Endometrial microvascular endothelial cells (primary cell): ENCODE measurements around the gene ACAD9. TPM values are rescaled to one million over a fixed set of nuclear protein-coding genes. Genes with fewer than 3 reads are reported as not detected.
"Not testable (repeated sequence)": the region's sequence is repeated elsewhere in the genome, so short reads cannot be mapped to it uniquely, and the experiment has no call there.

Experiments
- in situ Hi-C: cut with HindIII; loops from 2 replicates; pipeline ENCODE4 v1.10.0; 2017; ENCODE audit warnings: low sequenced_read_pairs, low pct_unique_long_range_greater_than_20kb; ENCODE audit errors: inconsistent ontology term
- total RNA-seq: library from RNA; depleted of rRNA; stranded (reverse); fragments of >200 nt; gene quantifications from one replicate; pipeline ENCODE4 v1.2.3, GENCODE V29; 2015; ENCODE audit errors: inconsistent ontology term

ACAD9 gene
- total RNA-seq, 1 donor from 2014 or later = 60.9 TPM

DNA sequence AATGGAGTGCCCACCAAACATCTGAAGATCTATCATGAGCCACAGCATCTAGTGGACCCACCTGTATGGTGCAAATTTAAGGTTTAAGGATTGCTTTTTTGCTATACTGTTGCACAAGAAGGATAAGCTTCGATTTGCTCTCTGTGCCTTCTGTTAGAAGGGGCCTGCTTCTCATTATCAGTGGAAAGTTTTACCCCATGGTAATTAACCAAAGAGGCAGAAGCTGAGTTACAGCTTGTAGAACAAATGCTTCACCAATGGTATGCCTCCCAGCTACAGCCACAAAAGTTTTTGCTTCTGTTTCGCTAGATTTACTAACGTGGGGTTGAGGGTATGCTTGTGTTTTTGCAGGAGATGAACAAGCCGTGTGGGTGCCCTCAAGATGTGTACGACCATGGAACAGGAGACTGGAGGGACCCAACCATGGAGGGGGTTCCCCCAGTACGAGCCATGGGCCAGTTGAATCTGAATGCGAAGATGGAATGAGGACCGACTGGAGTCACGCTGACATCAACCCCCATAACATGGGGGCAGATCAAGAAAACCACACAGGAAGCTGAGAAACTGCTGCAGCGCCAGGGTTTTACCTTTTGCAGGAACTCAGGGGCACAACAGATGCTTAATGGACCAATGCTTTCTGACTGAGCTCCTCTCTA, 43.5 kb downstream of the ACAD9 start:
- in situ Hi-C loops = no loop called here

DNA sequence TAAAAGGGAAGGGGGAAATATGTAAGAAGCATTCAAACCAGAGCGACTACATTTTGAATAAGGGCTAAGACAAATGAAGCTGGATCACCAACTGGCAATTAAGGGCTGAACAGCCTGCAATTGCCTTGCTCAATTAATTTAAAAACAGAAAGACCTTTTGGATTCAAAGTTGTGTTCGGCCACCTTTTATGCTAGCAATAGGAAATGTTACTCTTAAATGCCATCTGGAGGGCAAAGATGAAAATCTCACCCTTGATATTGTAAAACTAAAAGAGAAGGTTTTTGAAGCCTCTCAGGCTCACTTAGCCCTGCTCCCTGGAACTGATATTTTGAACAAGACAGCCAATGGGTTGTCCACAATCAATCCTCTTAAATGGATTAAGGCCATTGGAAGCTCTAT, 44.2 kb downstream of the ACAD9 start:
- in situ Hi-C loops = no loop called here

DNA sequence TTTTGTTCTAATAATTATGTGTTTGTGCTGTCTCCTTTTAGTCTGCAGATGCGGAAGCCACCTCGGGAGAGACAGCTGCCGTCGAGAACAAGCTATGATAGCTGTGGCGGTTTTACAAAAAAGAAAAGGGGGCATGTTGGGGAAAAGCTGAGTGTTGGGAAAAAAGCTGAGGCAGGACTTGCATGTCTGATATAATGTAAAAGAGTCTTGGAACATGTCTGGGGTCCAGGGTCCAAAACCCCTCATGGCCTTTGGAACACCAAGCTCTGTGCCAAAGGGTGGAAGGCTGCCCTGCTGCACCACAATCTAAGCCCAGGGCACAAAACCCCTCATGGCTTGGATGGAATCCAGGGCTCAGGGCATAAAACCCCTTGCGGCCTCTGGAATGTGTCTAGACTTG, 44.6 kb downstream of the ACAD9 start:
- in situ Hi-C loops = not testable (repeated sequence)

DNA sequence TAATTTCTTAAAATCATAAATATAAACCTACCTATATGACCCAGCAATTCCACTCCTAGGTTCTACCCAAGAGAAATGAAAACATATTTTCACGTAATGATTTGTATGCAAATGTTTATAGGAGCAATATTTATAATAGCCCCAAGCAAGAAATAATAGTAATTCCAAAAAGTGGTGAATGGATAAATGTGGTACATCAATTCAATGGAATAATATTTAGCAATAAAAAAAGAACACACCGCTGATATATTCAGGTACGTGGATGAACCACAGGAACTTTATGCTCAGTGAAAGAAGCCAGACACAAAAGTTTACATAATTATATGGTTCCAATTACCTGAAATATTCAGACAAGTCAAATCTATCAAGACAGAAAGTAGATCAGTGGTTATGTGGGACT, 49.9 kb downstream of the ACAD9 start:
- in situ Hi-C loops = no loop called here

DNA sequence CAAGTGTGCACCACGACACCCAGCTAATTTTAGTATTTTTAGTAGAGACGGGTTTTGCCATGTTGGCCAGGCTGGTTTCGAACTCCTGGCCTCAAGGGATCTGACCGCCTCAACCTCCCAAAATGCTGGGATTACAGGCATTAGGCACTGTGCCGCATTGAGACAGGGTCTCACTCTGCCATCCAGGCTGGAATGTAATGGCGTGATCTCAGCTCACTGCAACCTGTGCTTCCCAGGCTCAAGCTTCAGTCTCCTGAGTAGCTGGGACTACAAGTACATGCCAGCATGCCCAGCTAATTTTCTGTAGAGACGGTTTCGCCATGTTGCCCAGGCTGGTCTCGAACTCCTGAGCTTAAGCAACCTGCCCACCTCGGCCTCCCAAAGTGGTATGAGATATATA, 51.6 kb downstream of the ACAD9 start:
- in situ Hi-C loops = no loop called here

DNA sequence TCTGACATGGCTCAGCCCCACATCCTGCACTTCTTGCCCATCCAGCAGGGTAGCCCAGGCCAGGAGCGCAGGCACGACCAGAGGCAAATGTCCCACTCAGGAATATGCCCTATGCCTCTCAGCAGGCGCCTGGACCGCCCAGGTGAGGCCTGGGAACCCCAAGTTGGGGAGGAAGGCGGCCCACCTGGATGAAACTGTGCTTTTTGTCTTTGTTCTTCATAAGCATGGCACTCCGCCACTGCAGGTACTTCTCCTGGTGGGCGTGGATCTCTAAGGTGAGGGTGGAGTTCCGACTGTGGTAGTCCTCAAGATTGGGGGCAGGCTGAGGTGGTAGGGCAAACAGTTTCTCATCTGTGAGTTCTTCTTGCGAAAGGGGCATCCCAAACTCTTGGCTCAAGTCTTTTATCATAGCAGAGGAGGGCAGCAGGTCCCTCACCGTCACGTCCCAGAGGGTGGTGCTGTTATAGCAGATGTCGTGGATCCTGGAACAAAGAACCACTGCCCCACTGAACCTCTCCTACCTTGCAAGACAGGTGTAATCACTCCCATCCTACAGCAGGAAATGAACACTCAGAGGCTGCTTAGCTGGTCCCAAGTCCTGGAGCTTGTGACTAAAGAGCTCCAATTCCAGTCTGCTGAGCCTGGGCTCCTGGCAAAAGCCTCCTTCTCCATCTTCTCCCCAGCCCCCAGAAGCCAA, 53.2 kb downstream of the ACAD9 start:
- in situ Hi-C loops = no loop called here

DNA sequence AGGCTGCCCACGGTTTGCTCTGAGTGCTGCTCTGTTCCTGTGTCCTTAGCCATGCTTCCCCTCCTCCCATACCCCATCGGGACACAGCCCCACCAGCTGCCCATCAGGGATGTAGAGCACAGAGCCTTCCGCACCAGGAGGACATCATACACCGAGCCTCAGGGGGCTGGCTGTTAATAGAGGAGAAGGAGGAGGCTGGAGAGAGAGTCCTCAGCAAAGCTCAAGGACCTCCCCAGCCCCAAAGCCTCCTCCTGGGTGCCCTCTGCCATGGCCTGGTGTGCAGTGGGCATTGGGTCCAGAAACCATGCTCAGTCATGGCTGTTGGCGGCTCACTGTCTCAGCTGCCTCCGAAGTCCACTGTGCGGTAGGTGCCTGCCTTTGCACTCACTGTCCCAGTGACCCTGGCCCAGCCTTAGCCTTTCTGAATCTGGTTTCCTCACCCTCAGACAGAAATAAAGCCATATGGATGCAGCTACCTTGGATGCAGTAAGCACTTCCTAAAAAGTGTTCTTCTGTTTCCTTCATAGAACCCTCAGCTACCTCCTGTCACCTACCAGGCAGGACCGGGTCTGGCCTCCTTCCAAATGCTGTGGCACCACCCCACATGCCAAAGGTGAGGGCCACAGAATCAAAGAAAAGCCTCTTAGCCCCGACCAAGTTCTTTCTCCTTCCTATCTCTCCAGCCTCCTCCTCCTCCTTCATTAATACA, 53.9 kb downstream of the ACAD9 start:
- in situ Hi-C loops = no loop called here

DNA sequence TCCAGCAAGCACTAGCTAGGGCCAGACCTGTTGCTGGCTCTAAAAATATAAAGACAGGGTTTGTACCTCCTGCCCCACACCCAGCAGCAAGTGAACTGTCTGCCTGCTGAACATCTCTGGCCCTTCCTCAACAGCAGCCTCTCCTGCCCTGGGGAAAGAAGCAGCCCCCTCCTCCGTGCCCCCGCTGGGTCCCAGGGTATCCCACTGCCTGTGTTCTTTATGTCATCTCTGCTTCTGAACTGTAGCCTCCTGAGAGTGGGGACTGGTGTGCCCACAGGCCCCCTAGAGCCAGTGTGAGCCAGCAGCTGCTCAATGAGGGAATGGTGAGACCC, 54.5 kb downstream of the ACAD9 start:
- in situ Hi-C loops = no loop called here

DNA sequence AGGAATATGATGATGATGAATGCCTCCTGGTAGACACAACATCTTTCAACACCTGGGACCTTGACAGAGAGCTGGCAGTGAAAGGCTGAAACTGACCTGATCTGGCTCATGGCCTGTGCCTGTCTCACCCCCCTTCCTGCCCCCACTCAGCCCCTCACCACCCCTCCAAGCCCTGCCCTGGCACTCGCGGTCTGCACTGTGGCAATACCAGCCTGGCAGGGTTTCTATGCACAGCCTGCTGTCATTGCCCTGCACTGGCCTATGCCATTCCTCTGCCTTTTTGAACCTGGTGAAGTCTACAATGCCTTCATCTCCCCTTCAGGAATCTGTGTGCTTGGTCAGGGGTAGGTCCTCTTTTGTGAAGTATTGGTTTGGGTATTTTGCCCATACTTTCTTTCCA, 56.5 kb downstream of the ACAD9 start:
- in situ Hi-C loops = no loop called here

DNA sequence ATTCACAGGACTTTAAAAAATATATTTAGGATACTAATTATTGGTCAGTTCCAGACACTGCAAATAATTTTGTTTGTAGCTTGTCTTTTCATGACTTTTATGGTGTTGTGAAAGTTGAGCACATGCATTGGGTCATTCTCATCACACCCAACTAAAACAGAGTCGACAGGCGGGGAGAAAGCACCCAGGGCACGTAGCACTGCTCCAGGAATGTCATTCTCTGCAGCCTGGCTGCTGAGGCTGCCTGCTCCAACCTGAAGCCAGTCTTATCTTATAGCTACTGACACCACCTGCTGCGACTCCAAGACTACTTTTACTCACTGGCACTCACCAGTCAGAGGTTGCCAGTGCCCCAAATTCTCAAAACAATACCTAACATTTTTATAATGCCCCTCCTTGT, 56.9 kb downstream of the ACAD9 start:
- in situ Hi-C loops = no loop called here

DNA sequence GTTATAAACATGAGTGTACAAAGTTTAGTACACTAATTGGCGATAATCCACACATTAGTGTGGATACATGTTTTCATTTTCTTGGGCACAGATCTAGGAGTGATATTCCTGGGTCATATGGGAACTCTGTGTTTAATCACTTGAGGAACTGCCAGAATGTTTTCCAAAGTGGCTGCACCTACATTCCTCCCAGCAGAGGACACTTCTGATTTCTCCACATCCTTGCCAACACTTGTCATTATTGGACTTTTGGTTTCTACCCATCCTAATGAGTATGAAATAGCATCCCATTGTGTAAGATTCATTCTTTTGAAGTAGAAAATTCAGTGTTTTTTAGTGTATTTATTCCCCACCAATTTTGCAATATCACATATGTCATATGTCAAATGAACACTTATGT, 60.8 kb downstream of the ACAD9 start:
- in situ Hi-C loops = no loop called here

DNA sequence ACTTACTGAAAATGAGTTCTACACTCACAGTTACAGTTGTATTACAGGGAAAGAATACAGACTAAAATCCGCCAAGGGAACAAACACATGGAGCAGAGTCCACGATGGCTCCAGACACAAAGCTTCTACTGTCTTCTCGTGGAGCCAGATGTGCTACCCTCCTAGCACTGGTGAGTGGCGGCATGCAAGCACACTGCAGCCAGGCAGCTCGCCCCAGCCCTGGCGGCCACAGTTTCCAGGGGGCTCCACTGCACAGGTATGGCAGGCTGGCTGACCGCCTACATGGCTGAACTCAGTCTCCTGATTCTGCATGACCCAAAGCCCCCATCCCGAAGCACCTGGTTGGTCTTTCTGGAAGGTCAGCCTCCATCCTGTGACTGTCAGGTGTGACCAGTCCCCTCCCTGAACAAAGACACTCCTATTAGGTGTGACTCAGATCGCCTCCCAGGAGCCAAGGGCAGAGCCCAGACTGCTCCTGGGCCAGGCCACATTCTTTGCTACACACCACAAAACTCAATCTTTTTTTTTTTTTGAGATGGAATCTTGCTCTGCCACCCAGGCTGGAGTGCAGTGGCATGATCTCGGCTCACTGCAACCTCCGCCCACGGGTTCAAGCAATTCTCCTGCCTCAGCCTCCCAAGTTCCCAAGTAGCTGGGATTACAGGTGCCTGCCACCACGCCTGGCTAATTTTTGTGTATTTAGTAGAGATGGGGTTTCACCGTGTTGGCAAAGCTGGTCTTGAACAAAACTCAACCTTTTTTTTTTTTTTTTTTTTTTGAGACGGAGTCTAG, 62.9 kb downstream of the ACAD9 start:
- in situ Hi-C loops = no loop called here

DNA sequence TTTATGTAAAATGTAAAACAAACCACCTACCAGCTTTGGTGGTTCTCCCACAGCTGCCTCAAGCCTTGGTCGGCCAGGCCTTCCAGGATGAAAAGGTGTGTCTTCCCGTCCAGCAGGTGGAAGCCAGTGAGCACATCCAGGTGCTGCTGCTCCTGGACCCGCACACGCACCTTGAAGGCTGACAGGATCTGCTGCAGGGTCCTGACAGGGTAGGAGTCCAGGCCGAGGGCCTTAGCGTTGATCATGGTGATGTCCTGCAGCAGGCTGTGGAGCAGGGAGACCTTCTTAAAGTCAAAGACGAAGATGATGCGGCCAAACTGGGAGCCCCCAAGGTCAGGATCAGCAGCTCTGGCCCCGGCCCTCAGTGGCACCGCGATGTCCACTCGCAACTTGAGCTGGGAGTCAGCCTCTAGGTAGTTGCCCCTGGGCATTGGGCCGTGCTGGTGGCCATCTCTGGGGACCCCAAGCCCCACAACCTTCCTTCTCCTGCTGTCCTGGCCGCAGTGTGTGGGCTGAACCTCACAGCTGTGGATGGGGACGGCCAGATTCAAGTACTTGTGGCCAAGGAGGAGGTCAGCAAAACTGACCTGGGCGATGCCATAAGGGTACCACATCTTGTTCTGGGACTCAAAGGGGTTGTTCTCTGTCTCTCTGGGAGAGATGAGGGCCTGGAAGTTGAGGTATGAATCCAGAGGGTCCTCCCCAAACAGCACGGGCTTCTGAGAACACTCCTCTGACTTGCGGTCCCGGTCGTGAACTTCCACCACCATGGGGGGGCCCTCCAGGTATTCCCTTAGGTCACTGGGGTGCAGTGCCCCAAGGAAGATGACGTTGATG, 65.8 kb downstream of the ACAD9 start:
- in situ Hi-C loops = no loop called here

DNA sequence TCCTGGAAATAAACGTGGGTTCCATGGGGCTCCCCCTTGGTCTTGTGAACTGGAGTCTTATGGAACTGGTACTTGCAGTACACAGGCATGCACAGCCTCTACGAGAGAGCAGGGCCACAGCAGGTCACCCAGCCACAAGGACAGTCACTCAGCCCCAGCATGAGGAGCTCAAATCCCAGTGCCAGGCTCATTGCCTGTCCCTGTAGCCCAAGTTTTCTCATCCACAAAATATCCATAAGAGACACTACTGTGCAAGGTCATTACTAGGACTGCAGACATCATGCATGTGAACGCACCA, 66.4 kb downstream of the ACAD9 start:
- in situ Hi-C loops = no loop called here

DNA sequence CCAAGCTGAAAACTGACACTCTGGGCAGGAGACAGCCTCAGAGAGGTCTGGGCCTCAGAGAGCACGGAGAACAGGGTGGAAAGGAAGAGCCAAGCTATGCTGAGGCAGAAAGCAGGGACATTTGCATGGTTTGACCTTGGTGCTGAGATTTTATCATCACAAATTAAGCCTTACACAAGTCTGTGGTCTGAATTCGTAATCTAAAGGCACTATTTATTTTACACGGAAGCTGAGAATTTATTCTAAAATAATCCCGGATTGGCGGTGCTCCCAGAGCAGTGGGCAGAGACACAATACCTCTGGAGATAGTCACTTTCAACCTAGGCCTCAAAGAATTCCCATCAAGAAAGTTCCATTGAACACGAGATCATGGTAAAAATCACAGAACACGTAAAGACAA, 67.0 kb downstream of the ACAD9 start:
- in situ Hi-C loops = no loop called here

DNA sequence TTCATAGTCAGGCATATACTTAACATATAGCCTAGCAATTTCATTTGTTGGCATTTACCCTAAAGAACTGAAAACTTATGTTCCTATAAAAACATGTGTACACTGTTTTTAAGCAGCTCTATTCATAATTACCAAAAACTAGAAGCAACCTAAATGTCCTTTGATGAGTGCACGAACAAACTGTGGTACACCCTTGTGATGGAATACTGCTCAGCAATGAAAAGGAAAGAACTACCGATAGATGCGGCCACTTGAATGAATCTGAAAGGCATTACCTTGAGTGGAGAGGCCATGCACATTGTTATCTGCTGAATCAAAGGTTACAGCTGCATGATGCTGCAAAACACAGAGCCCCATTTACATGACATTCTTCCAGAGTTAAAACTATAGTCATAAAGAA, 69.7 kb downstream of the ACAD9 start:
- in situ Hi-C loops = no loop called here

DNA sequence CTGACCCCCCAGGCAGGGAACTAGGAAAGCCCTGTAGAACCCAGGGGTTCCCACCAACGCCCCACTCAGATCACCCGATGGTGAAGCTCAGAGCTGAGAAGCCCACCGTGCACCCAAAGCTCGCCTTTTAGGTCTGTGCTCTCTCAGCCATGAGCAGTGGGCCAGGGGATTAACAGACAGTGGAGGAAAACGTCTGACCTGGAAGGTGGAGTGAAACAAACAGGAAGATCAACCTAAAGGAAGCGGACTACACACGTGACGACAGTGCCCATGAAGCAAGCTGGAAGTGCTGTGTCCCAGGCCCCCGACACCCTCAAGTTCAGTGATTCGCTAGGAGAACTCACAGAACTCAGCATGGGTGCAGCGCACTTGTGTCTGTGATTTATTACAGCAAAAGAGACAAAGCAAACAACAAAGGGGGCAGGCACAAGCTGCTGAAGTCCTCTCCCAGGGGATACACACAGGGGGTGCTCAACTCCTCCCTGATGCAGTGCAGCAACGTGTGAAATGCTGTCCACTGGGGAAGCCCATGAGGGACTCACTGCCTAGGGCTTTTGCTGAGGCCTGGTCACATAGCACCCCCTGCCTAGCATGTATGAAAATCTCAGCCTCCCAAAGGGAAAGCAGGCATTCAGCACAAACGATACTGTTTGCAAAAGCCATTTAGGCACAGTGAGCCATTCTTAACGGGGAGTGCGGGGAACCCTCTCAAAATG, 71.0 kb downstream of the ACAD9 start:
- in situ Hi-C loops = no loop called here

DNA sequence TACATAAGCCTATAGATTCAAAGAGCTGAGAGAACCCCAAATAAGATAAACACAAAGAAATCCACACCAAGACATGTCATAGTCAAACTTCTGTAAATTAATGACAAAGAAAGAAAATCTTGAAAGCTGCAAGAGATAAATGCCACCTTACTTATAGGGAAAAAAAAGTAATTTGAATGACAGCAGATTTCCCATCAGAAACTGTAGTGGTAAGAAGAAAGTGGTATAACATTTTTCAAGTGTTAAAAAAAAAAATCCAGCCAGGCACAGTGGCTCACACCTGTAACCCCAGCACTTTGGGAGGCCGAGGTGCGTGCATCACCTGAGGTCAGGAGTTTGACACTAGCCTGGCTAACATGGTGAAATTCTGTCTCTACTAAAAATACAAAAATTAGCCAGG, 77.0 kb downstream of the ACAD9 start:
- in situ Hi-C loops = no loop called here
